ENCODE measurements around the gene ZKSCAN1.
"Not testable (repeated sequence)": the region's sequence is repeated elsewhere in the genome, so short reads cannot be mapped to it uniquely, and the experiment has no call there.

ZKSCAN1 gene

GRCh38 chr7:100000239-100000638, 15.2 kb upstream of the ZKSCAN1 start:
- no peak for DNase-seq (ENCODE audit: extremely low read depth in 1 of 2, low read depth in 1 of 2)

GRCh38 chr7:100003711-100004661, 11.4 kb upstream of the ZKSCAN1 start:
- no peak for DNase-seq (ENCODE audit: extremely low read depth in 1 of 2, low read depth in 1 of 2)

GRCh38 chr7:100007887-100008286, 7.5 kb upstream of the ZKSCAN1 start:
- no peak for DNase-seq (ENCODE audit: extremely low read depth in 1 of 2, low read depth in 1 of 2)

- DNase-seq (ENCODE audit: extremely low read depth in 1 of 2, low read depth in 1 of 2), result no peak
These were observed 6.9 kb upstream of the ZKSCAN1 start for GRCh38 chr7:100008525-100008924.

- not testable (repeated sequence) for DNase-seq (ENCODE audit: extremely low read depth in 1 of 2, low read depth in 1 of 2)
These were observed 5.4 kb upstream of the ZKSCAN1 start for GRCh38 chr7:100009952-100010351.

GRCh38 chr7:100010901-100011300, 4.5 kb upstream of the ZKSCAN1 start:
- no peak for DNase-seq (ENCODE audit: extremely low read depth in 1 of 2, low read depth in 1 of 2)

GRCh38 chr7:100011516-100011915, 3.9 kb upstream of the ZKSCAN1 start:
- no peak for DNase-seq (ENCODE audit: extremely low read depth in 1 of 2, low read depth in 1 of 2)

- not testable (repeated sequence) for DNase-seq (ENCODE audit: extremely low read depth in 1 of 2, low read depth in 1 of 2)
These were observed 2.7 kb upstream of the ZKSCAN1 start for GRCh38 chr7:100012385-100013327.

- no peak for DNase-seq (ENCODE audit: extremely low read depth in 1 of 2, low read depth in 1 of 2)
These were observed 2.1 kb upstream of the ZKSCAN1 start for GRCh38 chr7:100013328-100013676.

- DNase-seq (ENCODE audit: extremely low read depth in 1 of 2, low read depth in 1 of 2), result no peak
These were observed 962 bp downstream of the ZKSCAN1 start for GRCh38 chr7:100016215-100016901.

- no peak for DNase-seq (ENCODE audit: extremely low read depth in 1 of 2, low read depth in 1 of 2)
These were observed 1.9 kb downstream of the ZKSCAN1 start for GRCh38 chr7:100017300-100017699.

- no peak for DNase-seq (ENCODE audit: extremely low read depth in 1 of 2, low read depth in 1 of 2)
These were observed 2.5 kb downstream of the ZKSCAN1 start for GRCh38 chr7:100017875-100018274.

GRCh38 chr7:100019908-100020307, 4.5 kb downstream of the ZKSCAN1 start:
- no peak for DNase-seq (ENCODE audit: extremely low read depth in 1 of 2, low read depth in 1 of 2)

- no peak for DNase-seq (ENCODE audit: extremely low read depth in 1 of 2, low read depth in 1 of 2)
These were observed 5.9 kb downstream of the ZKSCAN1 start for GRCh38 chr7:100021297-100021696.

GRCh38 chr7:100022621-100023020, 7.2 kb downstream of the ZKSCAN1 start:
- no peak for DNase-seq (ENCODE audit: extremely low read depth in 1 of 2, low read depth in 1 of 2)

GRCh38 chr7:100023526-100023925, 8.1 kb downstream of the ZKSCAN1 start:
- no peak for DNase-seq (ENCODE audit: extremely low read depth in 1 of 2, low read depth in 1 of 2)

- DNase-seq (ENCODE audit: extremely low read depth in 1 of 2, low read depth in 1 of 2), result no peak
These were observed 8.7 kb downstream of the ZKSCAN1 start for GRCh38 chr7:100024020-100024619.

- no peak for DNase-seq (ENCODE audit: extremely low read depth in 1 of 2, low read depth in 1 of 2)
These were observed 11.8 kb downstream of the ZKSCAN1 start for GRCh38 chr7:100027197-100027596.

- no peak for DNase-seq (ENCODE audit: extremely low read depth in 1 of 2, low read depth in 1 of 2)
These were observed 14.2 kb downstream of the ZKSCAN1 start for GRCh38 chr7:100029596-100029995.

GRCh38 chr7:100033526-100033925, 18.1 kb downstream of the ZKSCAN1 start:
- DNase-seq (ENCODE audit: extremely low read depth in 1 of 2, low read depth in 1 of 2), result no peak

All from activated CD8-positive, alpha-beta memory T cell treated with anti-CD3 and anti-CD28 coated beads for 1 hour (primary cell).